IPS-11a (cell line): Measurements from ENCODE around the gene HIP1R.
A peak's percentile ranks its signal among the peaks of the same experiment; 100 is the strongest.

Experiments
- H3K4me3 ChIP-seq: one replicate; pipeline ENCODE4 v1.5.1; 2013; ENCODE audit warnings: low read depth, low read length, control low read depth

The HIP1R gene

GRCh38 chr12:122834104-122834920 is 945 bp upstream of the HIP1R start:
- H3K4me3 ChIP-seq: peak overlapping the region; percentile 21

GRCh38 chr12:122835750-122836026 is 431 bp downstream of the HIP1R start:
- H3K4me3 ChIP-seq: peak overlapping the region; percentile 62

- peak overlapping the region; percentile 62 for H3K4me3 ChIP-seq
Measured at GRCh38 chr12:122836027-122836921, 1.0 kb downstream of the HIP1R start.

GRCh38 chr12:122837306-122838265 is 2.3 kb downstream of the HIP1R start:
- no peak overlapping the region for H3K4me3 ChIP-seq

- no peak overlapping the region for H3K4me3 ChIP-seq
Measured at GRCh38 chr12:122838841-122839240, 3.6 kb downstream of the HIP1R start.

GRCh38 chr12:122839907-122840554 is 4.8 kb downstream of the HIP1R start:
- H3K4me3 ChIP-seq: no peak overlapping the region

GRCh38 chr12:122840580-122841513 is 5.6 kb downstream of the HIP1R start:
- no peak overlapping the region for H3K4me3 ChIP-seq

- no peak overlapping the region for H3K4me3 ChIP-seq
Measured at GRCh38 chr12:122841544-122842321, 6.5 kb downstream of the HIP1R start.

- H3K4me3 ChIP-seq: no peak overlapping the region
Measured at GRCh38 chr12:122842505-122843405, 7.5 kb downstream of the HIP1R start.

GRCh38 chr12:122843455-122843854 is 8.2 kb downstream of the HIP1R start:
- no peak overlapping the region for H3K4me3 ChIP-seq

- H3K4me3 ChIP-seq: no peak overlapping the region
Measured at GRCh38 chr12:122844366-122844971, 9.2 kb downstream of the HIP1R start.

GRCh38 chr12:122845041-122845864 is 10.0 kb downstream of the HIP1R start:
- H3K4me3 ChIP-seq: no peak overlapping the region

GRCh38 chr12:122845865-122846621 is 10.8 kb downstream of the HIP1R start:
- no peak overlapping the region for H3K4me3 ChIP-seq

GRCh38 chr12:122846622-122847515 is 11.6 kb downstream of the HIP1R start:
- H3K4me3 ChIP-seq: no peak overlapping the region

- no peak overlapping the region for H3K4me3 ChIP-seq
Measured at GRCh38 chr12:122847516-122847836, 12.2 kb downstream of the HIP1R start.
